ENCODE data around the gene ZNF511.
A peak's percentile ranks its signal among the peaks of the same experiment; 100 is the strongest.
"Not testable (repeated sequence)": the region's sequence is repeated elsewhere in the genome, so short reads cannot be mapped to it uniquely, and the experiment has no call there.

ZNF511 gene, protein sequence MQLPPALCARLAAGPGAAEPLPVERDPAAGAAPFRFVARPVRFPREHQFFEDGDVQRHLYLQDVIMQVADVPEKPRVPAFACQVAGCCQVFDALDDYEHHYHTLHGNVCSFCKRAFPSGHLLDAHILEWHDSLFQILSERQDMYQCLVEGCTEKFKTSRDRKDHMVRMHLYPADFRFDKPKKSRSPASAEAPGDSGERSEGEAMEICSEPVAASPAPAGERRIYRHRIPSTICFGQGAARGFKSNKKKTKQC

DNA sequence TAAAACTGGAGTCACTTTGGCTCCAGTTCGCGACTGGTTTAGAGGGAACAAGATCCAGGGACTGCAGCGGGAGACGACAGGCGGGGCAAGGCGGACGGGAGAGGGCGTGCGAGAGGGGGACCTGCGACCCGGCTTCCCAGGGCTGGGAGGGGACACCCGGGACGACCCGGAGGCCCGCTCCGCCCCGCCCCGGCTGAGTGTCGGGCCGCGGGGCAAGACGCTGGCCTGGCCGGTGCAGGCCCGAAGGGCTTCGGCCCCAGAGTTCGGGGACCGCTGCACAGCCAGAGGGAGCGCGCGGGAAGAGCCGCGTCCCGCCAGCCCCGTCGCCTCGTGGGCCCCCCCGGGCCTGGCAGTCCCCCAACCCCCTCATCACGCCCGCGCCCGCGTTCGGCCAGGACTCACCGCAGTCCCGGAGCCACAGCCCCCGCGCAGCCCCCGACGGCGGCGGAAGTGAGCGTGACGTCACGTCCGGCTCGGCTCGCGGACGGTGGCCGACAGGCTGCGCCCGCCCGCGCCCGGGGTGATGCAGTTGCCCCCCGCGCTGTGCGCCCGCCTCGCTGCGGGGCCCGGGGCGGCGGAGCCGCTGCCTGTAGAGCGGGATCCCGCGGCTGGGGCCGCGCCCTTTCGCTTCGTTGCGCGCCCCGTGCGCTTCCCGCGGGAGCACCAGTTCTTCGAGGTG lies at the start of gene ZNF511, which contains the start of gene TUBGCP2:
ZNF511 (plus strand) TSS at position 494 of the 679 bp plus-strand sequence; CDS start at position 524, 30 bp downstream.
TUBGCP2 (minus strand) TSS at position 452 of the 679 bp plus-strand sequence. CDS start 5,931 bp downstream, outside the sequence.
- DNase-seq (ENCODE audit: low spot score), result peak; percentile 87

DNA sequence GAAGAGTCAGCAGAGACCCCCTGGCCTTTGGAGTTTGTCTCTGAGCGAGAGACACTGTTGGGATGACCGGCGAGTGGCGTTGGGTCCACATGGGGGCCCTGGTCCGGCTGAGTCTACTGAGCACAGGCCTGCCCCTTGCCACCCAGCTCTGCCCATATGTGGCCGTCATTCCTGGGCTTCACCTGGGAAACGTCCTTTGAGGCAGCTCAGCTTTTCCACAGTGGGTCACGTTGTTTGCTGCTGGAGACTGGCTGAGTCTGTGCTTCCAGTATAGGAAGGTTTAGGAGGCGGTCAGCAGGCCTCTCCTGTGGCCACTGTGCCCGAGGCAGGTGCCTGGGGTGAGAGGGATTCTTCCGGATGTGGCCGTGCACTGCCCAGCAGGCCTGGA lies 49.1 kb upstream of the ZNF511 start:
- no peak for DNase-seq (ENCODE audit: low spot score)

DNA sequence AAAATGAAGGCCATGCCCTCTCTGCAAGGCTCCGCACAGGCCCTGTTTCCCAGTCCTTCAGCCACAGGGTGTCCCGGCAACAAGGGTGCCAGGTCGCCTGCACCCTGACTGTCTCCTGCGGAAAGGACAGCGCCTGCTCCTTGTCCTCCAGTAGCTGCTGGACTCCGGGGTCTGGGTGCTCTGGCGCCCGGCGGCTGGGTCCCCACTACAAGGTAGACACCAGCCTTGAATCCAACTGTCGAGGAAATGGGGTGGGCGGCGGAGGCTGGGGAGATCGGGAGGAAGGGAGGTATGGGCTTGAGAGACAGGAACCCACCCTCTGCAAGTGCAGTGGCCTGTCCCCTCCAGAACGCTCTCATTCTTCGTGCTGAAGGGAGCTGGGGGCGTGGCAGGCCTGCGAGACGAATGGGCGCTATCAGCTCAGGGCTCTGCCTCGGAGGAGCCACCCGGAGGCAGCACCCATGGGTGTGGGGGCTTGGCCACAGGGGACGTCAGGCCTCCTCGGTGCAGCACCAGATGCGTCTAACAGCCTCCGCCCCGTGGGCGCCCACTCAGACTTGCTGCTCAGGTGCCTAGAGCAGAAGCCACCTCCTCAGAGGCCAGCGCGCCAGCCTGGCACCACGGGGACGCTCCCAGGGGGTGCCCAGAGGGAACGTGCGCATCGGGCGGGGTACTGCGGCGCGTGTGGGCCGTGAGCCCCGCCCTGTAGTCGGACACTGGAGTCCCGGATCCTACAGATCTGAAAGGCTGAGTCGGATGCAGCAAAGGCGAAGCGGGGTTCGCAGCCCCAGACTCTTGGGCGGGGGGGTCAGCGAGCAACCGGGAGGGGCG lies 47.6 kb upstream of the ZNF511 start:
- peak; percentile 41 for DNase-seq (ENCODE audit: low spot score)

DNA sequence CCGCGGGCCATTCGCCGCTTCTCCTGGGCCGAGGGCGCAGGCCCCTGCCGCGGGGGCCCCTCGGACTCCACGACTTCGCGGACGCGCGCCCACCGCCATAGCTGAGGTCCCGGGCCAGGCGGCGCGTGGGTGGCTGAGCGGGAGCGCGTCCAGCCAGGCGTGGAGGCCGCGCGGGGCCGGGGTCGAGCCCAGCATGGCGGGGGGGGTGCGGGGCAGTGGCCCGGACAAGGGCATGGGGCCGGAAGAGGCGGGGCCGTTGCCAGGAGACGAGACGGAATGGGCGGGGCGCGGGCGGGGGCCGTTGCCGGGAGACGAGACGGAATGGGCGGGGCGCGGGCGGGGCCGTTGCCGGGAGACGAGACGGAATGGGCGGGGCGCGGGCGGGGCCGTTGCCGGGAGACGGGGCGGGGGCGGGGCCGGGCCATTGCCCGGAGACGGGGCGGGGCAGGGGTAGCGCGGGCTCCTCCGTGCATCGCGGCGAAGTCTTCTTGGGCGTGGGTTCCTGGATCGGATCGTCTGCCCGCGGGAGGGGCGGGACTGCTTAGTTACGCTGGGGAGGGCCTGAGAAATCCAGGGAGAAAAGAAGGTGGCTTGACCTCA lies 46.9 kb upstream of the ZNF511 start:
- DNase-seq (ENCODE audit: low spot score), result peak; percentile 74

DNA sequence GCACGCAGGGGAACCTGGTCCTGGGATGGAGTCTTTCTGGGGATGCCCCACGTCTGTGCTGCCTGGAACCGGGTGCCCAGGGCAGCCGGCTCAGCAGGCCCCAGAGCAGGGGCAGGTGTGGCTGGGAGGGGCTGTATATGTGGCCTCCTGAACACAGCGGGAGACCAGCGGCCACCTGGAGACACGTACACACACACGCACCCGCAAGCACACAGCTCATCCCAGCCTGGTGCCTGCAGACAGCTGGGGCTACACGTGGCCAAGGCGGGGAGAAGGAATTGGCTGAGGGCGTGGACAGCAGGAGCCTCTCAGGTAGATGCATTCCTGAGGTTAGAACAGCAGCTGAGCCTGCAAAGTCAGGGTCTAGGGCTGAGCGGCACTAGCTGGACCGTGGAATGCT lies 46.0 kb upstream of the ZNF511 start:
- DNase-seq (ENCODE audit: low spot score), result no peak

DNA sequence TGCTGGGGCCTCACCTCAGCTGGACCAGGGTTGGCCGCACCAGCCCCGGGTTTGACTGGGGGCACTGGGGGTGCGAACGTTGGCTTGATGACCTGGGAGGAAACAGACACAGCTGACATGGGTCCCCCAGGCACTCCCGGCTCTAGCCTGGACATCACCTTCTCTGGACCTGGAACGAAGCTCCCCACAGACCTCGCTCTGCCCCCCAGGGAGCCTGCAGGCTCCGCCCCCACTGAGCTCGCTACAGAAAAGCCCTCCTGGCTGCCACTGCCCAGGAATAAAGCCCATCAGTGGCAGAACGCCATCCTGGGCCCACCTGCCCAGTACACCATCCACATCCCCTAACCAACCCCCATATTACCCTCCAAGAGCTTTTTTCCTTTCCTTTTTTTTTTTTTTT lies 45.0 kb upstream of the ZNF511 start:
- no peak for DNase-seq (ENCODE audit: low spot score)

DNA sequence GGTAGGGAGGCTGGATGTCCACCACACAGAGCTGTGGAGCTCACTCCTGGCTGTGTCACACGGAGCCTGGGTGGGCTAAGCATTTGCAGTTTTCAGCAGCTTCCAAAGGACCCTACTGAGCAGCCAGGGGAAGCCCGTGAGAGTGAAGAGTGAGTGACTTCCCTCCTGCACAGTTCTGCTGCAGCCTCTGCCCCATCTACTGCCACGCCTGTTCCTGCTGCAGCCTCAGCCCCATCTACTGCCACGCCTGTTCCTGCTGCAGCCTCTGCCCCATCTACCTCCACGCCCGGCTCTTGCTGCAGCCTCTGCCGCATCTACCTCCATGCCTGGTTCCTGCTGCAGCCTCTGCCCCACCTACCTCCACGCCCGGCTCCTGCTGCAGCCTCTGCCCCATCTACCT lies 44.3 kb upstream of the ZNF511 start:
- DNase-seq (ENCODE audit: low spot score), result no peak

DNA sequence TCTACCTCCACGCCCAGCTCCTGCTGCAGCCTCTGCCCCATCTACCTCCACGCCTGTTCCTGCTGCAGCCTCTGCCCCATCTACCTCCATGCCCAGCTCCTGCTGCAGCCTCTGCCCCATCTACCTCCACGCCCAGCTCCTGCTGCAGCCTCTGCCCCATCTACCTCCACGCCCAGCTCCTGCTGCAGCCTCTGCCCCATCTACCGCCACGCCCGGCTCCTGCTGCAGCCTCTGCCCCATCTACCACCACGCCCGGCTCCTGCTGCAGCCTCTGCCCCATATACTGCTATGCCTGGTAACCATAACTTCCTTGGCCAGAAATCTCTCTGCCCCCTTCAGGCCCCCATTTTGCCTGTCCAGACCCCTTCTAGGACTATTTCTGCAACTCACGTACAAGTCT lies 43.7 kb upstream of the ZNF511 start:
- DNase-seq (ENCODE audit: low spot score), result not testable (repeated sequence)

DNA sequence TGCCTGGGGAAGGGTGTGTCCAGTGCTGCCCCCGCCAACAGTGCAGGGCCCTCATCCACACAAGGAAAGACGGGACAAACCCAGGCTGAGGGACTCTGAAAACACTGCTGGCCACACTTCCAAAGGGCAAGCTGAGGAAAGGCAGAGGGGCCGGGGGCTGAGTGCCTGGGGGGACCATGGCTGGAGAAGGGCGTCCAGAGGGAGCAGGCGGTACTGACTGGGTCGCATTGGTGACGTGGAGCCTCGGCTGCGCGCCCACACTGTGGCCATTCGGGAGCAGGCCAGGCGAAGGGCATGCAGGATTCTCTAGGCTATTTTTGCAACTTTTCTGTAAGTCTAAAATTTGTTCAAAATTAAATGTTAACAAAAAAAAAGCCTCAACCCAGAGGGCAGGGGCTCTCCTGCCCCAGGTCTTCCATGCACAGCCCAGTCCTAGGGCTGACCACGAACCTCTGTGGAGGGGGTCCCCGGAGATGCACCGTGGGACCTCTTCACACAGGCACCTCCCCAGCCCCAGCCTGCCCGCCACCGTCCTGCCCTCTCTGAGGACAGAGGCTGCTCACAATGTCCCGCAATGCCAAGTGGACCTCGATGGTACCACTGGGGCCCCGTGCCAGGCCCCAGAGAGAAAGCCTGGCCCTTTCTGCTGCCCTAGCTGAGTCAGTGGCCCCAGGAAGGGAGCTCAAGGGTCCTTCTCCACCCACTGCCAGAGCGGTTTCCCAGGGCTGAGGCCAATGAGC lies 42.5 kb upstream of the ZNF511 start:
- DNase-seq (ENCODE audit: low spot score), result no peak

DNA sequence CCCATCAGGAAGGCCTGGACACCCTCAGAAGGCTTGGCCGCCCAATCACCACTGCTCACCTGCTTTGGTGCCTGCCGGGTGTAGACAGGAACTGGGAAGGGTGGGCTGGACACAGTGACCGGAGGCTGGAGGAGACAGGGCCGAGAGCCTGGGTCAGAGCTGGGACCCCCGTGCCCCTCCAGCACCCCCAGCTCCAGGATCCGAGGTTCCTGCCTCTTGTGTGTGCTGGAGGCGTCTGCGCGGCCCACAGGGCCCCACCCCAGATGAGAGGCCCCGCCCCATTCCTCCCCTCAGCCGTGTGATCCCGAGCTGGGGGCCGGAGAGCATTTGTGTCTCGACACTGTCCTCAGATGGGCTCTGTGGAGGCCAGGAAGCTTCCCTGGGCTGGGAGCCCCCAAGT lies 41.4 kb upstream of the ZNF511 start:
- DNase-seq (ENCODE audit: low spot score), result no peak

DNA sequence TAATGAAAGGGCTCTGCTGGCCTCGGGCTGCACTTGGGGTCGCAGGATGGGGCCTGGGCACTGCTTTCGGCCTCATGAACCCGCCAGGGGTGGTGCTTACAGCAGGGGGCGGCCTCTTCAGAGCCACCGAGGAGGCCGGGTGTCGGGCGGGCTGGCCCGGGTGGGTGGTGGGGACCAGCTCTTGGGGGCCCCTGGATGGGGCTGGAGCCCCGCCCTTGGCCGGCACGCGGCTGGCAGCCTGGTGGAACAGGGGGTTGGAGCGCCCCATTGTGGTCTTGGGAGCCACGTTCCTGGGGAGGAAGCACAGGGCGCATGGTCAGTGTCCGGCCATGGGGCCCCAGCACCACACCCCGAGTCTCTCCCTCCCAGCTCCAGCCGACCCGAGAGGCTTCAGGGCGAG lies 40.9 kb upstream of the ZNF511 start:
- DNase-seq (ENCODE audit: low spot score), result no peak

DNA sequence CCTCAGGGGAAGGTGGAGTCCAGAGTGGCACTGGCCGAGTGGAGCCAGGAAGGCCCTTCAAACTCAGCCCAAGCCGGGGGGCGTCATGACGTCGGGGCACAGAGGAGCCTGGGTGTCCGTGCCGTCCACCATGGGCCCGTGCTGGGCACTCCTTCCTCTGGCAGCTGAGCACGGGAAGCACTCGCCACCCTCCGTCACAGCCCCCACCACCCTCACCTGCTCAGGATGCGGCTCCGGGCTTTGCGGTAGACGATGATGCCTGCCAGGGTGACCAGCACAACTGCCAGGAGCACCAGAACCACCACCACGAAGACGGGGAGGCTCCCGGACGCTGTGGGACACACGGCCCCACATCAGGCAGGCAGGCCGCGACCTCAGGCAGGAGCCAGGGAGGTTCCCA lies 40.2 kb upstream of the ZNF511 start:
- no peak for DNase-seq (ENCODE audit: low spot score)

DNA sequence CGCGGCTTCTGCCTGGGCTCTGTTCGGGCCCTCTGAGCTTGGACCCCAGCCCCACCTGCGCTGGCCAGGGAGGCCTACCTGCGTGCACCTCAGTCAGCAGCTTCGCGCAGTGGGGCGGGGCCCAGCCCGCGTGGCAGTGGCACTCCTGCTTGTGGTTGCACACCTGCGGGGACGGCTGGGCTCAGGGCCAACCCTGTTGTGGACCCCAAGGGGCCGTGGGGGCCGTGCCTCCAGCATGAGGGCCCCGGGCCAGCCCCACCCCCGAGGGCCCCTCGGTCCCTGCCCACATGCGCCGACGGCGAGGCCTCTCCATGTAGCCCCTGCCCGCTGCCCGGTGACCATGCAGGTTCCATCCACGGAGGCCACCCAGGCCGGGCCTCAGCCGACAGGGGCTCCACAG lies 39.3 kb upstream of the ZNF511 start:
- no peak for DNase-seq (ENCODE audit: low spot score)

DNA sequence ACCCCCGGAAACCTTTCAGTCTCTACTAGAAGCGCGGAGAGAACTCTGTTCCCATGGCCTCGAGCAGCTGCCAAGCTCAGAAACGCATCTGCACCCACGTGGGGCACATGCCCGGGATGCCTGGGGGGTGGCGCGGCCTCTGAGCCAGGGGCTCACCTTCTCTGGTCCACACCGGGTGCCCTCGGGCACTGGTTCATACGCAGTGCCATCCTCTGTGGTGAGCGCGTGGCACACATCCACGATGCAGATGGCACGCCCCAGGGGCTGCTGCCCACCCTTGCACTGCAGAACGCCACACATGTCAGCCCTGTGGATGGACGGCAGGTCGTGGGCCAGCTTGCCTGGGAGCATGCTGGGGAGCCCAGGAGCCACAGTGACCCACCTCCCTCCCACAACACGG lies 38.5 kb upstream of the ZNF511 start:
- no peak for DNase-seq (ENCODE audit: low spot score)

DNA sequence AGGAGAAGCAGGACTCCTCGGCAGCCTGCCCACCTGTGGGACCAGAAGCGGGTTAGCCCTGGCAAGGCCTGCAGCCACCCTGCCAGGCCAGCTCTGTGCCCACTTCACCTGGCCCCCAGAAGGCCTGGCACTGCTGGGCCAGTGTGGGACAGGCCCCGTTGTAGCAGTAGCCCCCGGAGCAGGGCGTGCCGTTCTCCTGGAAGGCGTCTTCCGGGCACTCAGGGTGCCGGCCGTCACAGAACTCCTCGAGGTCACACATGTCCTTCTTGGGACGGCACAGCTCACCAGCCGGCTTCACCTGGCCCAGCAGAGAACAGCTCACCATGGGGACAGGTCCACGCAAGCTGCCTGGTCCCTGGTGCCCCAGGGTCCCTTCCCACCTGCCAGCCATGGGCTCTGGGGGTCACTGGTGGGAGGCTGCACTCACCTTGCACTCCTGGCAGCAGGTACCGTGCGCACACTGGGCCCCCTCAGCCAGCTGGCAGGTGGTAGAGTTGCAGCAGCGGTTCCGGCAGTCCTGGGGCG lies 37.9 kb upstream of the ZNF511 start:
- DNase-seq (ENCODE audit: low spot score), result no peak

DNA sequence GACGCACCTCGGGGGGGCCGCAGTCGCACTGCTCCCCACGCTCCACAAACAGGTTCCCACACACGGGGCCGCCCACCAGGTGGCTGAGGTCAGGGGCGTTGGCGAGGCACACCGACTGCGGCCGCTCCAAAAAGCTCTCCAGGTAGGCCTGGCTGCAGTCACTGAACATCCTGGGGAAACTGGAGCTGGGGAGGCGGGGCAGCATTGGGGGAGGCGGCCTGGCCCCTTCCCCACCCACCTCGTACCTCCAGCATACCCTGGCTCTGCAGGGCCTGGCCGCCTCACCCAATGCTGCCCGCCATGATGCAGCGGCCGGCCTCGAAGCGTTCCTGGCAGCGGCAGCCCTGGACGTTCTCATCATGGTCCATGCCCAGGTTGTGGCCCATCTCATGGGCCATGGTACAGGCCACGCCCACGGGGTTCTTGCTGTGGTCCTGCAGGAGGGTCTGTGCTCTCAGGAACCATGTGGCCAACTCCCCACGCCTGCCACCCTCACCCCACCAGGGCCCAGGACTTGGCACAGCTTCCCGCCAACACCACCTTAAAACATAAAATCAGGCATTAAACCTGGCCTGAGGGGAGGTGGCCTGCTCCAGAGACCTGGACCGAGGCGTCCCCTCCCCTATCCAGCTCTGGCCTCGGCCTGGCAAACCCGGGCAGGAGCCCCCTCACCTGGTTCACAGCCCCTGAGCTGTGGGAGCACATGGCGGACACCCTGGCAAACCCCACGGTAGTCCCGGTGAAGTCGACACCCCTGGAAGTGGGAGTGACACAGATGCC lies 37.0 kb upstream of the ZNF511 start:
- DNase-seq (ENCODE audit: low spot score), result no peak

DNA sequence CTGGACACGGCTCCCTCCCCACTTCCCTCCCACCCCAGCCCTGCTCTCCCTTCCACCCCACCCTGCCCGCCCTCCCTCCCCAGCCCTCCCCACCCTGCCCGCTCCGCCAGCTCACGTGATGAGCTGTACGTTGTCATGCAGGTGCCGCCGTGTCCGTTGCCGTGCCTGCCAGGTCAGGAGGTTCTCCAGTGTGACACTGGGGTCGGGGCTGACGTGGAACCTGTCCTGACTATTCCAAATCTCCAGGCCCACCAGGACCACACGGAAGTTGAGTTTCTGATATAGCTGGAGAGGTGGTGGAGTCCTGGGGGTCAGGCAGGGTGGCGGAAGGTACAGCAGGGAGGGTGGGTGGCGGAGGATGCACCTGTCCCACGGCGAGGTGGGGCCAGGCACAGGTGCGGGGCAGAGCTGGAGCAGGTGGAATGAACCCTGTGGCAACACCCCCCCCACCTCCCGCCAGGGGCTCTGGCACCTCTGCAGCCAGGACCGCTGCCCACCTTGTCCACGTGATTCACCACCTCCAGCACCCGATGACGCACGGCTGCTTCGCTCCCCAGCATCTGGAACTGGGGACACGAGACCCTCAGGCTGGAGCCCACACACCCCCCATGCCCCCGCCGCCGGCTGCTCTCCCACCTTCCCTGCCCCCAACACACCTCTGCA lies 36.3 kb upstream of the ZNF511 start:
- DNase-seq (ENCODE audit: low spot score), result no peak

DNA sequence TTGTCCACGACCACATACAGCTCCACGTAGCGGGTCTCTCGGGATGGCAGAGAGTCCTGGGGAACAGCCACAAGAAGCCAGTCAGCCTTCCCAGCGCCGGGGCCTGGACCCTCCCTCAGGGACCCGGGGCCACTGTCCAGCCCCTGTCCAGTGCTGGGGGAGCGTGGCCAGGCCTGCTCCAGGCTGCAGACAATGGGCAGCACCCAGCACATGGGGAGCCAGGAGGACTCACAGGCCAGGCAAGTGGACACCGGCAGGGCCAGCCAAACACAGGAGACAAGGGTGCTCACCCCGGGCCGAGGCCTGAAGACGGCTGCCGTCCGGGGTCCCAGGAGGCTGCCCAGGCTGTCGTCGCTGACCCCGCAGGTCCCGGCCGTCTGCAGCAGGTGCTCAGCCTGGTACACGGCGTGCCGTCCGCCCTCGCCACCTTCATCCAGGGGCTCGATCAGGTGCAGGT lies 35.7 kb upstream of the ZNF511 start:
- no peak for DNase-seq (ENCODE audit: low spot score)

DNA sequence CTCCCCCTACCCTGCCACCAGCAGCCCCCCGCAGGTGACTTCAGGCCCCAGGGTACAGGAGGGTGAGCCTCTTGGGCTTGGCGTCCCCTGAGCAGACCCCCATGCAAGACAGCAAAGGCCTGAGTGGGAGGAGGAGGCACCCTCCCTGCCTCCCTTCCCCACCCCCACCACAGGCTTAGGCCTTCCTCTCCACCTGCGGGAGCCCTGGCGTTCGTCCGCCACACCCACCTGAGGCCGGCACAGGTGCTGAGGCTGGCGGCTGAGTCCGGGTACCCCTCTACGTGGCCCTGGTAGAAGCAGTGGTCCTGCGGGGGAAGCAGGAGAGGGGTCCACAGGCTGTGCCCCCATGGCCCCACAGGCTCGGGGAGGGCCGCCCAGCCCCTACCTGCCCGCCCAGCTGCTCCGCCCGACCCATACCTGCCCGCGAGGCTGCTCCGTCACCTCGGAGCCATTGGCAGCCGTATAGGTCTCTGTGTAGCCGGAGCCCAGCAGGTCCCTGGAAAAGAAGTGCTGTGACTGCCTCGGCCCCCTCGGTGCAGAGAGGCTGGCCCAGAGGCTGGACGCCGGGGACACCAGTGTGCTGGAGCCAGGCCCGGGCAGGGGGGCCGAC lies 35.1 kb upstream of the ZNF511 start:
- DNase-seq (ENCODE audit: low spot score), result no peak
